ENCODE results near the gene S100A11.

The S100A11 gene

GRCh38 chr1:152048416-152049009 is 11.7 kb upstream of the S100A11 start:
- TF ChIP-seq ZFX (IDR thresholded peaks at IDR 0.05) (no peak), CTCF (conservative IDR thresholded peaks at IDR 0.05) (no peak)

GRCh38 chr1:152047730-152048415 is 11.1 kb upstream of the S100A11 start:
- peak overlapping the region; percentile 87 for H3K27ac ChIP-seq
- TF ChIP-seq ZFX (IDR thresholded peaks at IDR 0.05) (peak; percentile 53), CTCF (conservative IDR thresholded peaks at IDR 0.05) (peak; percentile 85)

More at GRCh38 chr1:152048416-152049009, 11.7 kb upstream of the S100A11 start:
- peak overlapping the region; percentile 87 for H3K27ac ChIP-seq

- H3K27ac ChIP-seq, result peak overlapping the region; percentile 87
- TF ChIP-seq CTCF (conservative IDR thresholded peaks at IDR 0.05), result no peak
- no peak for TF ChIP-seq ZFX (IDR thresholded peaks at IDR 0.05)
Measured at GRCh38 chr1:152047413-152047729, 10.6 kb upstream of the S100A11 start.

- H3K27ac ChIP-seq, result no peak overlapping the region
- TF ChIP-seq CTCF (conservative IDR thresholded peaks at IDR 0.05) (no peak), ZFX (IDR thresholded peaks at IDR 0.05) (no peak)
Measured at GRCh38 chr1:152044386-152044785, 7.6 kb upstream of the S100A11 start.

- no peak for TF ChIP-seq ZFX (IDR thresholded peaks at IDR 0.05)
- no peak for TF ChIP-seq CTCF (conservative IDR thresholded peaks at IDR 0.05)
- no peak overlapping the region for H3K27ac ChIP-seq
Measured at GRCh38 chr1:152043870-152044269, 7.1 kb upstream of the S100A11 start.

- TF ChIP-seq ZFX (IDR thresholded peaks at IDR 0.05), result no peak
- TF ChIP-seq CTCF (conservative IDR thresholded peaks at IDR 0.05), result no peak
- H3K27ac ChIP-seq, result no peak overlapping the region
Measured at GRCh38 chr1:152042030-152042429, 5.2 kb upstream of the S100A11 start.

GRCh38 chr1:152039886-152040285 is 3.1 kb upstream of the S100A11 start:
- H3K27ac ChIP-seq, result no peak overlapping the region
- TF ChIP-seq ZFX (IDR thresholded peaks at IDR 0.05), result no peak
- TF ChIP-seq CTCF (conservative IDR thresholded peaks at IDR 0.05), result no peak

All from C4-2B (cell line).